GM19467 (cell line): ENCODE results near the gene SLAIN2.
"Not testable (repeated sequence)": the region's sequence is repeated elsewhere in the genome, so short reads cannot be mapped to it uniquely, and the experiment has no call there.

Experiments
- ATAC-seq: cut with Tn5 transposase; IDR thresholded peaks from one replicate; pipeline ENCODE4 v1.9.1; 2021; ENCODE audit warnings: mild to moderate bottlenecking, moderate library complexity; ENCODE audit not compliant: unreplicated experiment

Gene SLAIN2

DNA sequence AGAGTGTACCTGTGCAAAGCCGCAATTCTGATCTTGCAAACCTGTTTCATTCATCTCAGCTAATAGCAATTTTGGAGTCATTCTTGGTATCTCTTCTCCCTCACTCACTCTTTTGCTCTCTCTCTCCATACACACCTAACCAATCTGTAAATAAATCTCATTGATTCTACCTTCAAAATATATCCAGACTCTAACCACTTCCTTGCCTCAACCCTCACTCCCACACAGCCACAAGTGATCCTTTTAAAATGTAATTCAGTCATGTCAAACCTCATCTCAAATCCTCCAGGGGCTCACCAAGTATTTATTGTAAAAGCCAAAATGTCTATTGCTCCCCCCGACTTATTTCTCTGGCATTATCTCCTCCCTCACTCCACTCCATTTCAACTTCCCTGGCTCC is 90.1 kb downstream of the SLAIN2 start:
- no peak for ATAC-seq

DNA sequence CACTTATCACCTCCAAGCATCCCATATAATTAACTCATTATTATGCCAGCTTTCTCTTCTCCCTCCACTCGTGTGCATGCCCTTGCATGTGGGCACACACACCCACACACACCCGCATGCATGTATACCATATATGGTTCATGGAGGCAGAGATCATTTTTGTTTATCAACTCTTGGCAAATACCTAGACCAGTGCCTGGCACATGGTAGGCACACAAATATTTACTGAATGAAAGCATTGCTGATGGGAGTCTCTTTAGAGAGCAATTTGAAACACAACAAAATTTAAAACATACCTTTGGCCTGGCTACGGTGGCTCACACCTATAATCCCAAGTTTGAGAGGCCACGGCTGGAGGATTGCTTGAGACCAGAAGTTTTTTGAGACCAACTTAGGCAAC is 90.7 kb downstream of the SLAIN2 start:
- ATAC-seq = no peak

DNA sequence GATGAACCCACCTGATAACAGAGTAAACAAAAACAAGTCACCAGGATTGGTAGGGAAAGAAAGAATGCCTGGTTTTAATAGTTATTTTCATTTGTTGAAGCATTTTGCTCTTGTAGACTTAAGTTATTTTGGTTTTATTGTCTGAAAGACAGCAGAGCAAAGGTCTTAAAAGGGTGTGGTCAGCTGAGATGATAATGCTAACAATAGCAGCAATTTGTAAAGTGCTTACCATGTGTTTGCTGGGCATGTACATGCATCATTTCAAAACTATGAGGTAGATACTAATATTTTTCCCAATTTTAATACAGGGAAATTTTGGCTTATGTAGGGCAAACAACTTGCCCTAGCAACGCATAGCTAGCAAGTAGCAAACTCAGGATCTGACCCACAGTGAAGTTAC is 95.0 kb downstream of the SLAIN2 start:
- no peak for ATAC-seq

DNA sequence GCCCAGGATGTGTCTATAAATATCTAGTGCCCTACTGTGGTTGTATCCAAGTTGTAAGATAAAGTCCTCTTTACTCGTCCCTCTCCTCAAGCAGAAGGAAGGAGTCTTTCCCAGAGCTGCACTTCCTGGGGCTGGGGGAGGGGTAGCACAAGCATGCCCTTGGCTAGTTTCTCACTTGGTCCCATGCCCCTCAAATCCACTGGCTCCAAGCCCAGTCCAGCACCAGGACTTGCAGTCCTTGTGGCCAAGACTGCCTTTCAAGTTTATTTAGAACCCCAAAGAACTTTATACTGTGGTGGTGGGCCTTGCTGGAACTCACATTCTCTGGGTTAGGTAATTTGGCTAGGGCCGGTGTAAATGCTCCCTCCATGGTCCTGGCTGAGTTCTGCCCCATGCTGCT is 98.7 kb downstream of the SLAIN2 start:
- no peak for ATAC-seq

DNA sequence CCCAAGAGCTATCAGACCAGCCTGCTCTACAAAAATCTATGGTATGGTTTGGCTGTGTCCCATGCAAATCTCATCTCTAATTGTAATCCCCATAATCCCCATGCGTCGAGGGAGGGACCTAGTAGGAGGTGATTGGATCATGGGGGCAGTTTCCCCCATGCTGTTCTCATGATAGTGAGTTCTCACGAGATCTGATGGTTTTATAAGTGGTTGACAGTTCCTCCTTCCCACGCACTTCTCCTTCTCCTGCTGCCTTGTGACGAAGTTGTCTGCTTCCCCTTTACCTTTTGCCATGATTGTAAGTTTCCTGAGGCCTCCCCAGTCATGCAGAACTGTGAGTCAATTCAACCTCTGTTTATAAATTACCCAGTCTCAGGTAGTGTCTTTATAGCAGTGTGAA is 99.6 kb downstream of the SLAIN2 start:
- ATAC-seq = not testable (repeated sequence)

DNA sequence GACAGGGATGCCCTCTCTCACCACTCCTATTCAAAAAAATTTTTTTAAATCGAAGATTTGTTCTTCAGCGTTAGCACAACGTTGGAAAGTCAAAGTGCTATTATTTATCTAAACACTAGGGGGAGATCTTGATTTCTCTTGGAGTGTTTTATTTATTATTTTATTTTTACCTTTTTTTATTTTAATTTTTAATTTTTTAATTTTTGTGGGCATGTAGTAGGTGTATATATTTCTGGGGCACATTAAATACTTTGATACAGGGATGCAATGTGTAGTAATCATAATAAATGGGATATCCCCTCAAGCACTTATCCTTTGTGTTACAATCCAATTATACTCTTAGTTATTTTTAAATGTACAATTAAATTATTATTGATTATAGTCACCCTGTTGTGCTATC is 104.4 kb downstream of the SLAIN2 start:
- ATAC-seq = no peak

DNA sequence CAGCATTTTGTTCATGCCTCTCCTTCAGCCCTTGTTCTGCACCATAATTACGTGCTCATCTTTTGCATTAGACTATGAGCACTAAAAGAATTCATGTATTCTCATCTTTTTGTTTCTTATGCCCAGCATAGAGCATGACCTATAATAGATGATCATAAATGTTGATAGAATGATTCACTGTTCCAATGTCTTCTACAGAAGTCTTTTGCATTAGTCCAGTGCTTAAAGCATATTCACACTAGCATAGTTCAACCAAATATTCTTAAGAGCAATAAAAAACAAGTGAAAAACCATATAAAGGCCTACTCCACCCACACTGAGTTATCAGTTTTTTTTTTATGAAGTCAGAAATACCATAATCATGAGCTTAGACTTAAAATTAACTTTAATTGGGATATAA is 105.3 kb downstream of the SLAIN2 start:
- ATAC-seq = no peak

DNA sequence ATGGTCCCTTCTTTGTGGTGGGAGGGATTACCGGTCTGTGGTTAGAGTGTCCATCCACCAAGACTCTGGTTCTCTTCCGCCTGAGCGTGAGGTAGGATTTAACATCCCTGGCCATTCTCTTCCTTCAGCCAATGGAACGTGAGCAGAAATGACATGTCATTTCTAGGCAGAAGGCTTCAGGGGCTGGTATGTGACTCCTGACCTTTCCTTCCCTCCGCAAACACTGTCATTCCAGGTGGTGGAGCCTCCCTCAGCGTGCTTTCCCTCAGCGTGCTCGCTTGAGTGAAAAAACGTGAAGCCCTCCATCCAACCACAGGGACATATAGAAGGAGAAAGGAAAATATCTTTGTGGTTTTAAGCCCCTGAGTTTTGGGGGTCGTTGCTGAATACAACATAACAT is 107.8 kb downstream of the SLAIN2 start:
- no peak for ATAC-seq

DNA sequence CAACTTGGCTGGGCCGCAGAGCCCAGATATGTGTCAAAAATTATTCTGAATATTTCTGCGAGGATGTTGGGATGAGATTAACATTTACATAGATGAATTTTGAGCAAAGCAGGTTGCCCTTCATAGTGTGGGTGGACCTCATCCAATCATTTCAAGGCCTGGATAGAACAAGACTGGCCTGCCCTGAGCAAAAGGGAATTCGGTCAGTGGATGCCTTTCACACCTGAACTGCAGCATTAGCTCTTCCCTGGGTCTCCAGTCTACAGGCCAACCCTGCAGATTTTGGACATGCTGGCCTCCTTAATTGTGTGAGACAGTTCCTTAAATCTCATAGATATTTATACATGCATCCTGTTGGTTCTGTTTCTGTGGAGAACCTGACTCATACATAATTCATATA is 109.4 kb downstream of the SLAIN2 start:
- ATAC-seq = no peak

DNA sequence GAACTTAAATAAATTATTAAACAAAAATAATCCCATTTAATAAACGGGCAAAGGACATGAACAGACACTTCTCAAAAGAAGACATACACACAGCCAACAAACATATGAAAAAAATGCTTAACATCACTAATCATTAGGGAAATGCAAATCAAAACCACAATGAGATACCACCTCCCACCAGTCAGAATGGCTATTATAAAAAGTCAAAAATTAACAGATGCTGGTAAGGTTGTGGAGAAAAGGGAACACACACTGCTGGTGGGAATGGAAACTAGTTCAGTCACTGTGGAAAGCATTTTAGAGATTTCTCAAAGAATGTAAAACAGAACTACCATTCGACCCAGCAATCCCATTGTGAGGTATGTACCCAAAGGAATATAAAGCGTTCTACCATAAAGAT is 110.3 kb downstream of the SLAIN2 start:
- not testable (repeated sequence) for ATAC-seq

DNA sequence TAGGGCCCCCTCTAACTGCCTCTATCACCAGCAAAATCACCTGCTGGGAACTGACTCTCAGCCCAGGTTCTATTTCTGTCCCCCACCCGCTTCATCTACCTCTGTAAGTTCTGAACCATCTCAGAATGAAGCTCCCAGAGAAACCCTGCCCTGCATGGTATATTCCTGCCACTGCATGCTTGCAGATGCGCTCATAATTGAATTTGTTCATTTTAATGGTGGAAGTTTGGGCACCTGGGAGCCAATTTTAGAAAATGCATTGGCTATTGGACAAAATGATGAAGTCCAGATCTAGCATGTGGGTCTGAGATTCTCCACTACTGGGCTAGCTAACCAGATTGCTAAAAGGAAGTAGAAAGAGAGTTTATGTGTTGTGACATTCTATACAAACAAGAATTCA is 113.3 kb downstream of the SLAIN2 start:
- ATAC-seq = no peak

DNA sequence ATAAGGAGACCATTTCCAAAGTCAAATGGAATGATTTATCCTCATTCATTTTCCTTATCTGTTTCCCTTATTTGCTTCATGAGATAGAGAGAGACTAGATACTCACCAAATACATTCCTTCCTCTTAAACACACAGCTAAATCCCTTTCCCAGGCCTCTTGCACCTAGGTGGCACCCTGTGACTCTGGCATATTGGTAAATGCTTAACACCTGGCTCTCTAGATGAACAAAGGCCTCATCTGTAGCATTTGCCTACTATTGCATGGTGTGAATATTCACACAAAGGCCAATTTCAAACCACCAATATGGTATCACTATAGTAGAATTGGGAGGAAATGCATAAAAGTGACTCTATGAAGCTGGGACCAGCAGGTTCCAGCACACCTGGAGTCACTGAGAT is 119.7 kb downstream of the SLAIN2 start:
- ATAC-seq = no peak

DNA sequence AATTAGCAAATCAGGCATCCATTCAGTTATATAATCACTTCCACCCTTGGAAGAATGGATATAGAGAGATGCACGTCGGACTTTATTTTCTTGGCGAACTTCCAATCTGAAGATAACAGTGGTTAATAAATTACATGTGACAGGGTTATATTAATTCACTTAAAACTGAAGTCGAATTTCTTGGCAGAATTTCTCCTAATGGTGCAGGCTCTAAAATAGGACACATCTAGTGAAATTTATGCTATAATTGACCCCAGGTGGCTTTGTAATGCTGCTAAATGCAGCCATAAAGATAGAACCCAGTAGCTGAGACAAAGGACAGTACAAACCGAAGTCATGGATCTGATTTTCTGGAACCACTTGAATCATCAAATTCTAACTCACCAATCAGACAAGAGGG is 121.0 kb downstream of the SLAIN2 start:
- ATAC-seq = no peak

DNA sequence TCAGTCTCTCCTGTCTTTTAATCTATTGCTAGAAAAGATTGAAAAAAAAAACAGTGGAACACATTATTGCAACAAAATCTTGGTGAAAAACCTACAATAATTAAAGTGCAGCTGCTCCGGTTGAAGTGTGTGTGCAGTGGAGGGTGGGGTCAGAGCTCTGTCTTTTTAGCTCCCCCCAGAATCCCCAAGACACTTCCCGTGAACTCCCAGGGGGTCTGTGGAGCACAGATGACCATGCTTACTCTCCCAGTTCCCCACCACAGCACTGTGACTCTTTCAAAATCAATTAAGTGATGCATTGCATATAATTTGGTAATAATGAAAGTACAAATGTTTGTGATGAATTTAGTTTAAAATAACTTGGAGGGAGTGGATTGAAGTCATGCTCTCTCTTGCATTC is 126.1 kb downstream of the SLAIN2 start:
- ATAC-seq = no peak

DNA sequence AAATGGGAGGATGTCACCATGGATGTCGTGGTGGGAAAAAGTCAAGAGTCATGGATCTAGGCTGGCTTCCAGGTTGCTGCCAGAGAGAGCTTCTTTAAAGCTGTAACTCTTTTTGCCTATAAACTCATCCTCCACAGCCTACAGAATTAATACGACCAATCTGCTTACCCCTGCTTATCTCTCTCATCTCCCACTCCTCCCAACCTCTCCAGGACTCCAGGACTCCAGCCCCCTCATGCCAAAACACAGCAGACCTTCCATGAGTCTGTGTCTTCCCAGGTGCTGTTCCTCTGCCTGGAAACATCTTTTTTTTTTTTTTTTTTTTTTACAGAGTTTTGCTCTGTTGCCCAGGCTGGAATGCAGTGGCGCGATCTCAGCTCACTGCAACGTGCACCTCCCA is 126.6 kb downstream of the SLAIN2 start:
- no peak for ATAC-seq

DNA sequence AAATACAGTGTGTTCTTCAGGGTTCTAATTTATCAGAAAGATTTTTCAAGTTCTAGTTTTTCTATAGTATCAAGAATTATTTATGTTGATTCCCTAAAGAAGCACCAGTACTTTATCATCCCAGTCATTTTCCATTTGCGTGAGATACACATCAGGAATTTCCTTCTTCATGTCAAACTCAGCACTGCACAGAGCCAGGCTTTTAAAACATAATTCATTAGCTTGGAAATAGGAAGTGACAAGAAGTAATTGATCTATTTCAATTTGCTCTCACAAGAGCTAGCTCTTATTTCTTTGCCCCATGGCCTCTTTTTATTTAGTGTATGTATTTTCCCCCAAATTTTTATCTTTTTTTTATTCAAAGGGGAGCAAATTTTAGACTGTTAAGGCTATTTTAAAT is 128.8 kb downstream of the SLAIN2 start:
- ATAC-seq = no peak

DNA sequence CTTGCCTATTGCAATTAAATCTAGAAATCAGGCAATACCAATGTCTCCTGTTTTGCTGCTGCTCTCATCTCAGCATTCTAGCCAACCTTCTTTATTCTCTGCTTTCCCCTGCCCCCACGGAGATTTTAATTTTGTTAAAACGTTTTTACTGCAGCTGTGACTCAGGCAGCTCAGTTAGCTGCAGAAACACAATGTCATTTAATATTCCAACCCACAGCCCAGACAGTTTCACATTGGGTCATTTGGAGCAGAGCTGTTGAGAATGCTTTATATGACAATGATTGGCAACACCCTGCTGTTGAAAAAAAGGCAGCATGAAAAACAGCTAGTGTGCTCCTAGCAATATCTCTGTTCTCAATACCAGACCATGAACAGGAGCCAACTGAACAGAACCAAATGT is 129.2 kb downstream of the SLAIN2 start:
- no peak for ATAC-seq

DNA sequence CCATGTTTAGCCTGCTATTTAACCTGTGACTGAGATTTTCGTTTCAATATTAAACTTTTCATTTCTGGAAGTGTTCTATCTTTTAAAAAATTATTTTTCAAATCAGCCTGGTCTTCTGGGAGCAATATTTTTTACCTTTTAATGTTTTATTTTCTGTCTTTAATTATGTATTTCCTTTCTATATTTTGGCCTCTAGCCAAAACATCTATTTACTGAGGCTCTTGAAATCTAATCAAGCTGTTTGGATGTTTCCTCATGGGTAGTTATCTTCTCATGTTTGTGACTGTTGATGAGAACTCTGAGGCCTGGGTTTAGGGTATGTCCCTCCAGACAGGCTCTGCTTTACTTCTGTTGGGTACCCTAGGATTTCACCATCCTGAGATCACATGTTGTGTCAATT is 131.5 kb downstream of the SLAIN2 start:
- ATAC-seq = no peak

DNA sequence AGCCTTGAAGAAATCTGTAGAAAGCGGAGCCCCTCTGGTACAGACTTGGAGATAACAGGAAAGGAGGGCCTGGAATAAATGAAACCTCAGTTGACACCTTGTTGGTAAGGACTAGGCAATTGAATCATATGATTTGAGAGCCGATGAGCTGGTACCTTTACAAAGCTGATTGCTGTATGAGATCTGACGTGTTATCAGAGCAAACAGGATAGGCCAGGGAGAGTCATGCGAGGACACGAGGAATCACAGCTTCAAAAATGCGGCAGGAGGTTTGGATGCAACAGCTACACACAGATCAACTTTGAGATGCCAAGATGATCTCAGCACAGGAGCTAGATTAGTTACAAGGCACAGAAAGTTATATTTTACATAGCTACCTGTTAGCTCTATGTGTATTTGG is 134.4 kb downstream of the SLAIN2 start:
- no peak for ATAC-seq
